ENCODE data around the gene DDN. TPM values are rescaled to one million over a fixed set of nuclear protein-coding genes. Genes with fewer than 3 reads are reported as not detected.

Gene DDN
- total and polyA plus RNA-seq, 10 of the 15 experiments (the other 5 are each of a cell fraction or from before 2014, with no cell fraction given): 0.10 to 13.4 (median 3.7) TPM

DNA sequence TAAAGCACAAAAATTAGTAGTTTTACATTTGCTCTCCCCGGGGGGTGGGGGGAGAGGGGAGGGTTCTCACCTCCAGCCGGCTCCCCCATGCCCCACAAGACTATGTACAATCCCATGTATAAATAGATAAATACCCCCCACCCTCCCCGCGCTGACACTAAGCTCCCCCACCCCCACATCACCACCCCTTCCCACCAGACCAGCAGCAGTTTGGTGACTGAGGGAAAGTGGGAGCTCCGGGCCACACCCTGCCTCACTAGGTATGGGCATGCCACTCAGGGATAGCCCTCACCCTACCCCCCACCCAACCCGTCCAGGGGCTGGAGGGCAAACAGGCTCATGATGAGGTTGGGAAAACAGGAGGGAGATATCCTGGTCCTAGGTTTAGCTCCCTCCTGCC lies 21.3 kb upstream of the DDN start:
- Histone ChIP-seq H3K79me2 (ENCODE audit: control insufficient read depth, insufficient read depth, low read length) (peaks cover 17% of the 10 kb centered on the region), H4K20me1 (ENCODE audit: control insufficient read depth, insufficient read depth) (no peaks in the 10 kb centered on the region), H3K4me1 (ENCODE audit: control insufficient read depth, insufficient read depth, low read length) (0 out of 2 replicates have a peak, but pooled peaks cover 3% of the 10 kb centered on the region), H3K36me3 (ENCODE audit: control insufficient read depth in 2 of 2, insufficient read depth in 2 of 2, low read length in 1 of 2) (peaks cover 7 to 13% of the 10 kb centered on the region in 2 experiments), H3K9ac (ENCODE audit: control insufficient read depth, insufficient read depth, low read length) (no peak overlapping the region), H3K4me3 (no peak overlapping the region), H3K9me3 (replicated peaks; ENCODE audit: control insufficient read depth, insufficient read depth, low read length) (no peaks in the 10 kb centered on the region), H3K4me2 (ENCODE audit: control insufficient read depth, insufficient read depth) (no peak overlapping the region), H3K27me3 (replicated peaks in 1 of 2; ENCODE audit: control insufficient read depth in 2 of 2, insufficient read depth in 2 of 2, low read length in 1 of 2) (no peaks in the 10 kb centered on the region), H3K27ac (ENCODE audit: control insufficient read depth, insufficient read depth) (no peak overlapping the region), H2AFZ (ENCODE audit: control insufficient read depth, low read depth, low read length) (no peak overlapping the region)
- intact Hi-C loops (cut with micrococcal nuclease; ENCODE audit: unreplicated experiment): no loop called here
- 77% methylated on average over 6 of the region's 6 CpGs for WGBS (ENCODE audit: insufficient coverage, insufficient replicate concordance, low lambda C conversion rate, missing lambda C conversion rate)
- TF ChIP-seq STAT3 (IDR thresholded peaks at IDR 0.05; ENCODE audit: low read depth, low read length): no peak
- TF ChIP-seq ZBED1 (IDR thresholded peaks at IDR 0.05; ENCODE audit: borderline replicate concordance): no peak
- TF ChIP-seq, protein P1, sequence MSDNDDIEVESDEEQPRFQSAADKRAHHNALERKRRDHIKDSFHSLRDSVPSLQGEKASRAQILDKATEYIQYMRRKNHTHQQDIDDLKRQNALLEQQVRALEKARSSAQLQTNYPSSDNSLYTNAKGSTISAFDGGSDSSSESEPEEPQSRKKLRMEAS (IDR thresholded peaks at IDR 0.05; ENCODE audit: low read depth, low read length): no peak
- no peak for TF ChIP-seq POLR2AphosphoS5 (IDR thresholded peaks at IDR 0.05; ENCODE audit: low read length)
- TF ChIP-seq, protein P2, sequence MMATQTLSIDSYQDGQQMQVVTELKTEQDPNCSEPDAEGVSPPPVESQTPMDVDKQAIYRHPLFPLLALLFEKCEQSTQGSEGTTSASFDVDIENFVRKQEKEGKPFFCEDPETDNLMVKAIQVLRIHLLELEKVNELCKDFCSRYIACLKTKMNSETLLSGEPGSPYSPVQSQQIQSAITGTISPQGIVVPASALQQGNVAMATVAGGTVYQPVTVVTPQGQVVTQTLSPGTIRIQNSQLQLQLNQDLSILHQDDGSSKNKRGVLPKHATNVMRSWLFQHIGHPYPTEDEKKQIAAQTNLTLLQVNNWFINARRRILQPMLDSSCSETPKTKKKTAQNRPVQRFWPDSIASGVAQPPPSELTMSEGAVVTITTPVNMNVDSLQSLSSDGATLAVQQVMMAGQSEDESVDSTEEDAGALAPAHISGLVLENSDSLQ (IDR thresholded peaks at IDR 0.05): no peak
- TF ChIP-seq ATF7 (IDR thresholded peaks at IDR 0.05; ENCODE audit: low read depth): no peak
- TF ChIP-seq LARP7 (IDR thresholded peaks at IDR 0.05): no peak
- no peak for TF ChIP-seq CHD4 (IDR thresholded peaks at IDR 0.05)
- no peak for TF ChIP-seq RCOR1 (conservative IDR thresholded peaks at IDR 0.05; ENCODE audit: low read depth, low read length)
- in situ Hi-C loops (cut with MboI): no loop called here
- RAD21 ChIA-PET (ENCODE audit: unreplicated experiment): interaction anchor here (0.6 to 2.2 kb wide), 9 partner anchors 14 to 678 kb away, joined by 3 to 54 read pairs (median 4); partner anchors contain the start of genes ARF3, DDX23 and WNT1
- FAIRE-seq (no peak), DNase-seq (ENCODE audit: low read depth, low spot score) (no peak), ATAC-seq (no peak)
- CTCF ChIA-PET: interaction anchor here (0.9 to 3.6 kb wide), 12 partner anchors 9 to 168 kb away, joined by 3 to 54 read pairs (median 7); partner anchors contain the start of genes DDN and DDX23
- no TSS peak for BruUV-seq (replicated peaks)
- SMC1A ChIA-PET (ENCODE audit: uncharacterized antibody, unreplicated experiment): interaction anchor here (0.6 to 3.4 kb wide), 6 partner anchors 11 to 168 kb away, joined by 3 to 15 read pairs (median 4); no protein-coding TSS in a partner anchor
- POLR2A ChIA-PET: interaction anchor here (0.6 to 1.7 kb wide), 4 partner anchors 21 to 215 kb away, joined by 3 to 39 read pairs (median 4); partner anchors contain the start of genes DDN and TUBA1B

All from GM12878 (cell line).